Transverse colon (tissue), 4 donors: ENCODE results near the gene POLR3A. TPM values are rescaled to one million over a fixed set of nuclear protein-coding genes. Genes with fewer than 3 reads are reported as not detected.

Experiments
- DNase-seq: peaks from one replicate; pipeline ENCODE4 v3.0.0-alpha.2; 2019
- H3K27ac ChIP-seq, 4 donors: fragments of 200-600 bp; sonication (generic); 2 replicates each; pipeline ENCODE4 v1.5.1; 2016 to 2018; ENCODE audit warnings: inconsistent platforms in 4 of 4
- H3K27me3 ChIP-seq: fragments of 200-600 bp; sonication (generic); 2 replicates; pipeline ENCODE4 v1.5.1; 2017; ENCODE audit warnings: inconsistent platforms
- H3K36me3 ChIP-seq, 4 donors: fragments of 200-600 bp; sonication (generic); 2 replicates each; pipeline ENCODE4 v1.5.1; 2017 to 2019; ENCODE audit warnings: inconsistent platforms in 4 of 4
- H3K4me1 ChIP-seq, 4 donors: fragments of 200-600 bp; sonication (generic); 2 replicates each; pipeline ENCODE4 v1.5.1; 2017 to 2020; ENCODE audit warnings: inconsistent platforms in 4 of 4
- H3K4me3 ChIP-seq, 4 donors: fragments of 200-600 bp; sonication (generic); 1 replicate in 1 of 4; 2 replicates in 3 of 4; pipeline versions ENCODE4 v1.5.1 to v1.6.1; 2017 to 2019; ENCODE audit warnings: inconsistent platforms in 4 of 4
- H3K9me3 ChIP-seq, 2 donors: fragments of 200-600 bp; sonication (generic); 2 replicates each; pipeline ENCODE4 v1.5.1; 2017 to 2019; ENCODE audit warnings: inconsistent platforms in 2 of 2
- CTCF ChIP-seq, 5 experiments: fragments of 200-600 bp in 3 of 5; fragments of 450-650 bp in 2 of 5; sonication (generic) in 3 of 5; IDR thresholded peaks; 1 replicate in 2 of 5; 2 replicates in 3 of 5; pipeline ENCODE4 v1.5.1; 2016 to 2017; ENCODE audit warnings: antibody characterized with exemption in 5 of 5, inconsistent platforms in 3 of 5, mild to moderate bottlenecking in 2 of 5, moderate library complexity in 1 of 5
- EP300 ChIP-seq: sonication (generic); formaldehyde crosslinking; IDR thresholded peaks from one replicate; pipeline ENCODE4 v1.6.1; 2017; ENCODE audit warnings: antibody characterized with exemption, low read depth
- POLR2A ChIP-seq: fragments of 450-650 bp; IDR thresholded peaks from one replicate; pipeline ENCODE4 v1.6.1; 2016; ENCODE audit warnings: antibody characterized with exemption, mild to moderate bottlenecking, moderate library complexity
- POLR2AphosphoS5 ChIP-seq, 3 donors: sonication (generic); formaldehyde crosslinking; IDR thresholded peaks; one replicate each; pipeline ENCODE4 v1.6.1; 2016; ENCODE audit warnings: antibody characterized with exemption in 3 of 3
- WGBS, 2 donors: methylation state at CpG; one replicate each; pipeline ENCODE4 v1.1.5; 2018; ENCODE audit warnings: low coverage in 1 of 2; 5-methylcytosine and 5-hydroxymethylcytosine counted together
- in situ Hi-C, 4 donors: fragments of 200-750 bp; cut with MboI; loops; one replicate each; pipeline versions ENCODE4 v1.15.0 to v1.15.1; 2017; ENCODE audit warnings: low sequenced_read_pairs in 3 of 4, low pct_ligation_motif_present in 1 of 4, low pct_unique_long_range_greater_than_20kb in 1 of 4
- intact Hi-C: fragments of 100-400 bp; cut with DNase I; formaldehyde crosslinking; loops from one replicate; pipeline ENCODE4 v1.15.1; 2023; ENCODE audit warnings: low total_unique reads
- total RNA-seq, 4 donors: library from RNA; depleted of rRNA; stranded (reverse); fragments of >200 nt; gene quantifications; one replicate each; pipeline ENCODE4 v1.1.0, GENCODE V29; 2016

The POLR3A gene
- total RNA-seq, 4 donors from 2014 or later: 8.0 to 16.8 (median 13.1) TPM

GRCh38 chr10:77960829-77961329, 68.4 kb downstream of the POLR3A start:
- TF ChIP-seq EP300: no peak
- no peak for TF ChIP-seq POLR2AphosphoS5 (IDR thresholded peaks at IDR 0.05)
- TF ChIP-seq POLR2A: no peak
- TF ChIP-seq CTCF (IDR thresholded peaks at IDR 0.05): no peak
- Histone ChIP-seq H3K27ac (no peak overlapping the region), H3K27me3 (no peaks in the 10 kb centered on the region), H3K4me3 (no peak overlapping the region), H3K36me3 (no peaks in the 10 kb centered on the region), H3K9me3 (no peaks in the 10 kb centered on the region), H3K4me1 (no peaks in the 10 kb centered on the region)
- in situ Hi-C loops: loop anchor here in 1 of 4 donors (25.0 kb wide), 1 partner anchor 99 kb away; no protein-coding TSS in a partner anchor
- DNase-seq: no peak
- intact Hi-C loops: no loop called here
- WGBS, 2 donors: 73 to 82% methylated on average over 6 of the region's 6 CpGs

GRCh38 chr10:77959887-77960455, 69.3 kb downstream of the POLR3A start:
- Histone ChIP-seq H3K36me3 (no peaks in the 10 kb centered on the region), H3K27me3 (no peaks in the 10 kb centered on the region), H3K27ac (no peak overlapping the region), H3K4me1 (no peaks in the 10 kb centered on the region), H3K4me3 (no peak overlapping the region), H3K9me3 (no peaks in the 10 kb centered on the region)
- TF ChIP-seq CTCF (IDR thresholded peaks at IDR 0.05): no peak
- TF ChIP-seq POLR2AphosphoS5 (IDR thresholded peaks at IDR 0.05): no peak
- no peak for TF ChIP-seq POLR2A
- no peak for TF ChIP-seq EP300
- WGBS, 2 donors: 89 to 94% methylated on average over 6 to 8 of the region's 8 CpGs
- intact Hi-C loops: no loop called here
- DNase-seq: no peak
- in situ Hi-C loops: loop anchor here in 1 of 4 donors (25.0 kb wide), 1 partner anchor 98 kb away; no protein-coding TSS in a partner anchor

GRCh38 chr10:77959384-77959783, 69.9 kb downstream of the POLR3A start:
- H3K27ac ChIP-seq: no peak overlapping the region

GRCh38 chr10:77955136-77955535, 74.2 kb downstream of the POLR3A start:
- Histone ChIP-seq H3K4me1 (no peaks in the 10 kb centered on the region), H3K4me3 (no peak overlapping the region), H3K36me3 (no peaks in the 10 kb centered on the region), H3K9me3 (peaks cover 6 to 20% of the 10 kb centered on the region in 2 donors), H3K27ac (no peak overlapping the region), H3K27me3 (no peaks in the 10 kb centered on the region)
- intact Hi-C loops (no loop called here), in situ Hi-C loops (loop anchor here in 1 of 4 donors (25.0 kb wide), 1 partner anchor 93 kb away; no protein-coding TSS in a partner anchor)
- WGBS, 2 donors: 91 to 100% methylated on average over 1 of the region's 1 CpG
- TF ChIP-seq EP300 (no peak), POLR2A (no peak), POLR2AphosphoS5 (IDR thresholded peaks at IDR 0.05) (no peak), CTCF (IDR thresholded peaks at IDR 0.05) (no peak)
- no peak for DNase-seq

More at GRCh38 chr10:77959384-77959783, 69.9 kb downstream of the POLR3A start:
- intact Hi-C loops: no loop called here
- Histone ChIP-seq H3K27me3 (no peaks in the 10 kb centered on the region), H3K4me1 (no peaks in the 10 kb centered on the region), H3K36me3 (no peaks in the 10 kb centered on the region), H3K4me3 (no peak overlapping the region), H3K9me3 (no peaks in the 10 kb centered on the region)
- in situ Hi-C loops: loop anchor here in 1 of 4 donors (25.0 kb wide), 1 partner anchor 97 kb away; no protein-coding TSS in a partner anchor
- WGBS, 2 donors: 74 to 79% methylated on average over 3 to 4 of the region's 4 CpGs
- TF ChIP-seq POLR2AphosphoS5 (IDR thresholded peaks at IDR 0.05) (no peak), CTCF (IDR thresholded peaks at IDR 0.05) (no peak), EP300 (no peak), POLR2A (no peak)
- DNase-seq: no peak
